Natural killer cell (primary cell): Measurements from ENCODE around the gene RBFOX1. TPM values are rescaled to one million over a fixed set of nuclear protein-coding genes. Genes with fewer than 3 reads are reported as not detected.

Source experiments
- ATAC-seq, 3 donors: fragments of 150-1000 bp in 2 of 3; fragments of 200-7000 bp in 1 of 3; cut with Tn5 transposase; 1 replicate in 1 of 3; 2 replicates in 2 of 3; pipeline ENCODE4 v1.10.0; 2021; ENCODE audit warnings: mild to moderate bottlenecking in 2 of 3, moderate library complexity in 2 of 3
- DNase-seq, 2 donors: peaks; one replicate each; pipeline versions ENCODE4 v3.0.0 to v3.0.0-alpha.2; 2013 to 2021; ENCODE audit warnings: mixed read lengths in 1 of 2
- H3K27ac ChIP-seq: one replicate; pipeline ENCODE4 v1.5.1; 2013; ENCODE audit warnings: mild to moderate bottlenecking, low read length
- H3K27me3 ChIP-seq: one replicate; pipeline ENCODE4 v1.6.1; 2013; ENCODE audit warnings: low read length; ENCODE audit not compliant: control insufficient read depth, insufficient read depth
- H3K36me3 ChIP-seq: one replicate; pipeline ENCODE4 v1.6.1; 2013; ENCODE audit warnings: low read length; ENCODE audit not compliant: control insufficient read depth, insufficient read depth
- H3K4me1 ChIP-seq: one replicate; pipeline ENCODE4 v1.6.1; 2013; ENCODE audit warnings: low read length; ENCODE audit not compliant: control insufficient read depth, insufficient read depth
- H3K4me3 ChIP-seq: one replicate; pipeline ENCODE4 v1.5.1; 2013; ENCODE audit warnings: low read length
- H3K9me3 ChIP-seq: one replicate; pipeline ENCODE4 v1.6.1; 2013; ENCODE audit warnings: low read length; ENCODE audit not compliant: control insufficient read depth, insufficient read depth
- H3K27ac Mint-ChIP-seq, 2 donors: one replicate each; pipeline ENCODE4 v1.8.0; 2022; ENCODE audit warnings: mild to moderate bottlenecking in 2 of 2, mixed read lengths in 2 of 2, moderate library complexity in 1 of 2
- H3K27me3 Mint-ChIP-seq, 2 donors: one replicate each; pipeline ENCODE4 v1.8.0; 2022; ENCODE audit warnings: low read depth in 2 of 2, mixed read lengths in 2 of 2
- H3K36me3 Mint-ChIP-seq: one replicate; pipeline ENCODE4 v1.8.0; 2022; ENCODE audit warnings: mixed read lengths
- H3K4me1 Mint-ChIP-seq, 2 donors: one replicate each; pipeline ENCODE4 v1.8.0; 2022; ENCODE audit warnings: mixed read lengths in 2 of 2
- H3K4me3 Mint-ChIP-seq: one replicate; pipeline ENCODE4 v1.8.0; 2022; ENCODE audit warnings: mild to moderate bottlenecking, moderate library complexity, mixed read lengths
- H3K9me3 Mint-ChIP-seq, 2 donors: one replicate each; pipeline ENCODE4 v1.8.0; 2022; ENCODE audit warnings: mixed read lengths in 2 of 2
- WGBS: methylation state at CpG from one replicate; pipeline ENCODE4 v1.1.7; 2013; ENCODE audit warnings: missing lambda C conversion rate; ENCODE audit not compliant: insufficient coverage; 5-methylcytosine and 5-hydroxymethylcytosine counted together
- intact Hi-C: fragments of 100-400 bp; cut with micrococcal nuclease; formaldehyde crosslinking; loops from one replicate; pipeline ENCODE4 v1.14.2; 2022
- total RNA-seq, 4 donors: library from RNA; stranded (reverse); fragments of 120-200 nt in 1 of 4; gene quantifications; one replicate each; pipeline versions ENCODE4 v1.2.3 to v1.2.4, GENCODE V29; 2013 to 2022
- TF ChIP-seq, protein P1 (sequence below): fragments of 200-600 bp; IDR thresholded peaks from one replicate; pipeline ENCODE4 v1.8.0; 2022; ENCODE audit warnings: antibody characterized with exemption

Gene RBFOX1
- total RNA-seq, 3 donors from 2014 or later (not counting 1 experiment from before 2014, with no cell fraction given), result not detected

DNA sequence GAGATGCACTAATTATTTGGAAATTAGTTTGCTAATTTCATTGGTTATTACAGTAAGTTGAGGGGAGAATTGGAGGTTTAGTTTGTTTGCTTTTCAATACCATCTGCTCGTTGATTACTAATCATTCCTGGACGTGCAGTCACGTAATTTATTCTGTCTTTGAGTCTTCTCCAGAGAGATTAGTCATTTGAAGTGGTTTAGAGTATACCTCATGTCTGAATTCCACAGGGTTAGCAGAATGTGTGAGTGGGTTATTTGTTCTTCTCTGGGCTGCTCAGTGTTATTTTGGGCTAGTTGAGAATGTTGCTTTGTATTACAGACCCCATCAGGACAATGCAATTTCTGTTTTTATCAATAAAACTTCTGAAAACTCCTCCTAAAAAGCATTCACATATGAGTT, 265.0 kb downstream of the RBFOX1 start:
- 70% methylated on average over 3 of the region's 3 CpGs for WGBS
- no peaks in the 10 kb centered on the region for H3K9me3 ChIP-seq
- no peaks in the 10 kb centered on the region for H3K4me1 ChIP-seq
- H3K4me1 Mint-ChIP-seq, result no peaks in the 10 kb centered on the region
- H3K4me3 ChIP-seq, result no peak overlapping the region
- peaks cover 0 to 5% of the 10 kb centered on the region in 2 donors for H3K9me3 Mint-ChIP-seq
- TF ChIP-seq, protein P1, sequence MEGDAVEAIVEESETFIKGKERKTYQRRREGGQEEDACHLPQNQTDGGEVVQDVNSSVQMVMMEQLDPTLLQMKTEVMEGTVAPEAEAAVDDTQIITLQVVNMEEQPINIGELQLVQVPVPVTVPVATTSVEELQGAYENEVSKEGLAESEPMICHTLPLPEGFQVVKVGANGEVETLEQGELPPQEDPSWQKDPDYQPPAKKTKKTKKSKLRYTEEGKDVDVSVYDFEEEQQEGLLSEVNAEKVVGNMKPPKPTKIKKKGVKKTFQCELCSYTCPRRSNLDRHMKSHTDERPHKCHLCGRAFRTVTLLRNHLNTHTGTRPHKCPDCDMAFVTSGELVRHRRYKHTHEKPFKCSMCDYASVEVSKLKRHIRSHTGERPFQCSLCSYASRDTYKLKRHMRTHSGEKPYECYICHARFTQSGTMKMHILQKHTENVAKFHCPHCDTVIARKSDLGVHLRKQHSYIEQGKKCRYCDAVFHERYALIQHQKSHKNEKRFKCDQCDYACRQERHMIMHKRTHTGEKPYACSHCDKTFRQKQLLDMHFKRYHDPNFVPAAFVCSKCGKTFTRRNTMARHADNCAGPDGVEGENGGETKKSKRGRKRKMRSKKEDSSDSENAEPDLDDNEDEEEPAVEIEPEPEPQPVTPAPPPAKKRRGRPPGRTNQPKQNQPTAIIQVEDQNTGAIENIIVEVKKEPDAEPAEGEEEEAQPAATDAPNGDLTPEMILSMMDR, result no peak
- no peaks in the 10 kb centered on the region for H3K27me3 Mint-ChIP-seq
- intact Hi-C loops, result no loop called here
- no peak overlapping the region for H3K27ac Mint-ChIP-seq
- DNase-seq, result no peak
- H3K27me3 ChIP-seq, result no peaks in the 10 kb centered on the region
- no peaks in the 10 kb centered on the region for H3K36me3 ChIP-seq
- H3K4me3 Mint-ChIP-seq, result no peak overlapping the region
- ATAC-seq, result no peak
- no peak overlapping the region for H3K27ac ChIP-seq
- H3K36me3 Mint-ChIP-seq, result no peaks in the 10 kb centered on the region

DNA sequence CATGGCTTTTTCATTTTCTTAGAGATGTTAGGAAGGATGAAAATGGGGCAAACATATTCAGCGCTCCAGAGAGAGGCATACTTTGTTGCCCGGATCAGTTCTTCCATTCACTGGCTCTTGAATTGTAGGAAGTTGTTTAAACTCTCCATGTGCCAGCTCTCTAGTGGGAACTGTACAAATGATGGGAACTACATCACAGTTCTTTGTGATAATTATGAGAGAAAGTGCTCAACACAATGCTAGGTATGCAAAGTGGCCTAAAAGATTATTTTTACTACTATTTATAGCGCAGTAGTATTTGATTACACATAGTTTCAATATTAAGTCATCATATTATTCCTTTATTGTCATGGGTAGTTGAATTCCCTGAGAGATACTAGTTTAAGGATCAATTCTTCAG, 268.5 kb downstream of the RBFOX1 start:
- Mint-ChIP-seq H3K27me3 (no peaks in the 10 kb centered on the region), H3K4me1 (no peaks in the 10 kb centered on the region), H3K27ac (no peak overlapping the region), H3K9me3 (peaks cover 6 to 11% of the 10 kb centered on the region in 2 donors), H3K4me3 (no peak overlapping the region), H3K36me3 (no peaks in the 10 kb centered on the region)
- no peak for ATAC-seq
- intact Hi-C loops, result no loop called here
- Histone ChIP-seq H3K9me3 (no peaks in the 10 kb centered on the region), H3K4me1 (no peaks in the 10 kb centered on the region), H3K27me3 (no peaks in the 10 kb centered on the region), H3K4me3 (no peak overlapping the region), H3K27ac (no peak overlapping the region), H3K36me3 (no peaks in the 10 kb centered on the region)
- TF ChIP-seq, protein P1, result no peak
- 85% methylated on average over 2 of the region's 3 CpGs for WGBS
- no peak for DNase-seq

DNA sequence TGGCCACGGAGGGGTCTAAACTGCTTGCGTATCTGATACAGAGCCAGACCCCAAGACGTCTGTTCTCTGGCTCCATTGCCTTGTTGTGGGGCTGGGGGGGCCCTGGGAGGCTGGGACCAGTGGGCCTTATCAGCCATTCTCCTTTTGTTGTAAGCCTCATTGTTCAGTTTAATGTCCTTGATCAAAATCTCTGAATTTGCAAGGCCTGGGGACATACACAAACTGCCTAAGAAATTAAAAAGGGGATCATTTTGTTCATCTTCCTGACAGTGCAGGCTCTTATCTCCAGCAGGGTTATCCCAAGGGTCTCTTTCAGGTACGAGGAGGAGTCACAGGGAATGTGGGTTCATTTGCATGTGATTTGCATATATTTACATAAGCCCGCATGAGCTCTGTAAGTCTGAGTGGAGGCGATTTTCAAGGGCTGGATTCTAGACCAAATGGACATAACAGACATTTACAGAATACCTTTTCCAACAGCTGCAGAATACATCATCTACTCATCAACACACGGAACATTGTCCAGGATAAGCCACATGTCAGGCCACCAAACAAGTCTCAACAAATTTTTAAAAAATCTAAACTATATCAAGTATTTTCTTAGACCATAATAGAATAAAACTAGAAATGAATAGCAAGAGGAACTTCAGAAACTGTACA, 269.8 kb downstream of the RBFOX1 start:
- Mint-ChIP-seq H3K27ac (no peak overlapping the region), H3K4me3 (no peak overlapping the region)

More for the DNA sequence above, 269.8 kb downstream of the RBFOX1 start:
- 71% methylated on average over 7 of the region's 7 CpGs for WGBS
- intact Hi-C loops, result no loop called here
- H3K9me3 ChIP-seq, result no peaks in the 10 kb centered on the region
- no peak for DNase-seq
- ATAC-seq, result no peak
- H3K4me1 Mint-ChIP-seq, result no peaks in the 10 kb centered on the region
- H3K9me3 Mint-ChIP-seq, result peaks cover 6 to 9% of the 10 kb centered on the region in 2 donors
- H3K36me3 Mint-ChIP-seq, result no peaks in the 10 kb centered on the region
- no peaks in the 10 kb centered on the region for H3K36me3 ChIP-seq
- no peaks in the 10 kb centered on the region for H3K27me3 Mint-ChIP-seq
- TF ChIP-seq, protein P1, result no peak
- H3K4me1 ChIP-seq, result no peaks in the 10 kb centered on the region
- no peaks in the 10 kb centered on the region for H3K27me3 ChIP-seq
- H3K4me3 ChIP-seq, result no peak overlapping the region
- no peak overlapping the region for H3K27ac ChIP-seq
